ENCODE measurements around the gene TNFRSF19.

TNFRSF19 gene

GRCh38 chr13:23552661-23553060 is 17.6 kb upstream of the TNFRSF19 start:
- DNase-seq (ENCODE audit: extremely low spot score) = no peak
- no peak for TF ChIP-seq CTBP1 (IDR thresholded peaks at IDR 0.05; ENCODE audit: borderline replicate concordance)
- no peak for TF ChIP-seq FOXK2 (IDR thresholded peaks at IDR 0.05)
- no peak for TF ChIP-seq PKNOX1 (IDR thresholded peaks at IDR 0.05)
- TF ChIP-seq NFRKB (IDR thresholded peaks at IDR 0.05) = no peak
- no peak for TF ChIP-seq ELF4 (IDR thresholded peaks at IDR 0.05)
- no peak for TF ChIP-seq LEF1 (IDR thresholded peaks at IDR 0.05; ENCODE audit: borderline replicate concordance)
- no peak for TF ChIP-seq HDGF (IDR thresholded peaks at IDR 0.05; ENCODE audit: borderline replicate concordance)
- TF ChIP-seq L3MBTL2 (conservative IDR thresholded peaks at IDR 0.05) = no peak
- TF ChIP-seq SUZ12 (IDR thresholded peaks at IDR 0.05) = no peak
- TF ChIP-seq ZNF384 (IDR thresholded peaks at IDR 0.05) = no peak
- TF ChIP-seq FOXA1 (IDR thresholded peaks at IDR 0.05) = no peak
- TF ChIP-seq TARDBP (IDR thresholded peaks at IDR 0.05) = no peak
- TF ChIP-seq ARNT (IDR thresholded peaks at IDR 0.05) = no peak
- ChIA-PET POLR2A (no interaction called here), CTCF (no interaction called here)

- ChIA-PET CTCF (no interaction called here), POLR2A (no interaction called here)
- TF ChIP-seq NFRKB (IDR thresholded peaks at IDR 0.05) (no peak), L3MBTL2 (conservative IDR thresholded peaks at IDR 0.05) (no peak), PKNOX1 (IDR thresholded peaks at IDR 0.05) (no peak), FOXK2 (IDR thresholded peaks at IDR 0.05) (no peak), ELF4 (IDR thresholded peaks at IDR 0.05) (no peak), CTBP1 (IDR thresholded peaks at IDR 0.05; ENCODE audit: borderline replicate concordance) (no peak), ZNF384 (IDR thresholded peaks at IDR 0.05) (no peak), SP1 (IDR thresholded peaks at IDR 0.05) (no peak), BHLHE40 (IDR thresholded peaks at IDR 0.05; ENCODE audit: borderline replicate concordance) (no peak), TARDBP (IDR thresholded peaks at IDR 0.05) (no peak), HDGF (IDR thresholded peaks at IDR 0.05; ENCODE audit: borderline replicate concordance) (no peak), FOXA1 (IDR thresholded peaks at IDR 0.05) (no peak), FOXM1 (IDR thresholded peaks at IDR 0.05; ENCODE audit: borderline replicate concordance) (no peak), LEF1 (IDR thresholded peaks at IDR 0.05; ENCODE audit: borderline replicate concordance) (no peak), ARNT (IDR thresholded peaks at IDR 0.05) (no peak), SUZ12 (IDR thresholded peaks at IDR 0.05) (no peak)
- no peak for DNase-seq (ENCODE audit: extremely low spot score)
Measured at GRCh38 chr13:23554000-23554399, 16.2 kb upstream of the TNFRSF19 start.

GRCh38 chr13:23557043-23557442 is 13.2 kb upstream of the TNFRSF19 start:
- ChIA-PET POLR2A (no interaction called here), CTCF (no interaction called here)
- TF ChIP-seq ZNF384 (IDR thresholded peaks at IDR 0.05) (no peak), CTBP1 (IDR thresholded peaks at IDR 0.05; ENCODE audit: borderline replicate concordance) (no peak), ARNT (IDR thresholded peaks at IDR 0.05) (no peak), L3MBTL2 (conservative IDR thresholded peaks at IDR 0.05) (no peak), TARDBP (IDR thresholded peaks at IDR 0.05) (no peak), ELF4 (IDR thresholded peaks at IDR 0.05) (no peak), PKNOX1 (IDR thresholded peaks at IDR 0.05) (no peak), LEF1 (IDR thresholded peaks at IDR 0.05; ENCODE audit: borderline replicate concordance) (no peak), SUZ12 (IDR thresholded peaks at IDR 0.05) (no peak), HDGF (IDR thresholded peaks at IDR 0.05; ENCODE audit: borderline replicate concordance) (no peak), NFRKB (IDR thresholded peaks at IDR 0.05) (no peak), BHLHE40 (IDR thresholded peaks at IDR 0.05; ENCODE audit: borderline replicate concordance) (no peak), FOXA1 (IDR thresholded peaks at IDR 0.05) (no peak), SP1 (IDR thresholded peaks at IDR 0.05) (no peak), FOXM1 (IDR thresholded peaks at IDR 0.05; ENCODE audit: borderline replicate concordance) (no peak), FOXK2 (IDR thresholded peaks at IDR 0.05) (no peak)
- DNase-seq (ENCODE audit: extremely low spot score) = no peak

- TF ChIP-seq ELF4 (IDR thresholded peaks at IDR 0.05) = no peak
- no peak for TF ChIP-seq FOXA1 (IDR thresholded peaks at IDR 0.05)
- no peak for TF ChIP-seq NFRKB (IDR thresholded peaks at IDR 0.05)
- TF ChIP-seq FOXM1 (IDR thresholded peaks at IDR 0.05; ENCODE audit: borderline replicate concordance) = no peak
- no peak for TF ChIP-seq SUZ12 (IDR thresholded peaks at IDR 0.05)
- no peak for TF ChIP-seq LEF1 (IDR thresholded peaks at IDR 0.05; ENCODE audit: borderline replicate concordance)
- TF ChIP-seq SP1 (IDR thresholded peaks at IDR 0.05) = no peak
- TF ChIP-seq CTBP1 (IDR thresholded peaks at IDR 0.05; ENCODE audit: borderline replicate concordance) = no peak
- ChIA-PET CTCF (no interaction called here), POLR2A (no interaction called here)
- DNase-seq (ENCODE audit: extremely low spot score) = no peak
Measured at GRCh38 chr13:23557733-23558132, 12.5 kb upstream of the TNFRSF19 start.

- TF ChIP-seq FOXA1 (IDR thresholded peaks at IDR 0.05) = no peak
- no peak for TF ChIP-seq BHLHE40 (IDR thresholded peaks at IDR 0.05; ENCODE audit: borderline replicate concordance)
- TF ChIP-seq HDGF (IDR thresholded peaks at IDR 0.05; ENCODE audit: borderline replicate concordance) = no peak
- no peak for TF ChIP-seq LEF1 (IDR thresholded peaks at IDR 0.05; ENCODE audit: borderline replicate concordance)
- TF ChIP-seq L3MBTL2 (conservative IDR thresholded peaks at IDR 0.05) = no peak
- ChIA-PET CTCF (no interaction called here), POLR2A (interaction anchor here (0.6 kb wide), 1 partner anchor 68 kb away, joined by 7 read pairs; no protein-coding TSS in a partner anchor)
- peak; percentile 34 for DNase-seq (ENCODE audit: extremely low spot score)
Measured at GRCh38 chr13:23558675-23559536, 11.3 kb upstream of the TNFRSF19 start.

GRCh38 chr13:23560571-23561089 is 9.6 kb upstream of the TNFRSF19 start:
- ChIA-PET CTCF (no interaction called here), POLR2A (no interaction called here)
- no peak for TF ChIP-seq ELF4 (IDR thresholded peaks at IDR 0.05)
- no peak for TF ChIP-seq FOXK2 (IDR thresholded peaks at IDR 0.05)
- TF ChIP-seq FOXA1 (IDR thresholded peaks at IDR 0.05) = no peak
- no peak for TF ChIP-seq BHLHE40 (IDR thresholded peaks at IDR 0.05; ENCODE audit: borderline replicate concordance)
- TF ChIP-seq SP1 (IDR thresholded peaks at IDR 0.05) = no peak
- TF ChIP-seq NFRKB (IDR thresholded peaks at IDR 0.05) = no peak
- no peak for TF ChIP-seq FOXM1 (IDR thresholded peaks at IDR 0.05; ENCODE audit: borderline replicate concordance)
- no peak for TF ChIP-seq SUZ12 (IDR thresholded peaks at IDR 0.05)
- no peak for DNase-seq (ENCODE audit: extremely low spot score)
